Psoas muscle (tissue), 8 donors: ENCODE results near the gene NUP43. TPM values are rescaled to one million over a fixed set of nuclear protein-coding genes. Genes with fewer than 3 reads are reported as not detected.

Source experiments
- ATAC-seq, 4 donors: fragments of 200-7000 bp; cut with Tn5 transposase; one replicate each; pipeline ENCODE4 v1.9.1; 2020; ENCODE audit warnings: moderate library complexity in 3 of 4, mild to moderate bottlenecking in 2 of 4
- DNase-seq, 2 donors: peaks; one replicate each; pipeline ENCODE4 v3.0.0-alpha.2; 2020
- H3K27ac ChIP-seq: fragments of 200-600 bp; one replicate; pipeline ENCODE4 v1.8.0; 2022
- H3K27me3 ChIP-seq, 3 donors: fragments of 200-600 bp in 1 of 3; one replicate each; pipeline versions ENCODE4 v1.6.1 to v1.8.0; 2013 to 2022; ENCODE audit warnings: low read length in 2 of 3, mild to moderate bottlenecking in 2 of 3, moderate library complexity in 1 of 3; ENCODE audit not compliant: insufficient read depth in 3 of 3
- H3K36me3 ChIP-seq, 2 donors: fragments of 200-600 bp in 1 of 2; one replicate each; pipeline versions ENCODE4 v1.6.1 to v1.8.0; 2013 to 2022; ENCODE audit warnings: low read depth in 1 of 2, mild to moderate bottlenecking in 1 of 2, moderate library complexity in 1 of 2; ENCODE audit not compliant: insufficient read depth in 1 of 2
- H3K4me1 ChIP-seq: fragments of 200-600 bp; one replicate; pipeline ENCODE4 v1.8.0; 2022
- H3K4me3 ChIP-seq: fragments of 200-600 bp; one replicate; pipeline ENCODE4 v1.8.0; 2022; ENCODE audit warnings: mild to moderate bottlenecking
- H3K9me3 ChIP-seq: fragments of 200-600 bp; one replicate; pipeline ENCODE4 v1.8.0; 2022
- WGBS, 3 donors: extraction: QIAGEN DNeasy Blood & Tissue Kit; methylation state at CpG; one replicate each; pipeline versions ENCODE4 v1.1.6 to v1.1.7; 2013; 5-methylcytosine and 5-hydroxymethylcytosine counted together
- intact Hi-C, 2 donors: fragments of 100-400 bp; cut with DNase I; formaldehyde crosslinking; loops; one replicate each; pipeline versions ENCODE4 v1.11.0 to v1.14.2; 2022
- polyA plus RNA-seq, 3 donors: library from polyadenylated mRNA; stranded (reverse); fragments of 200-250 nt; gene quantifications; one replicate each; pipeline ENCODE4 v1.2.3, GENCODE V29; 2013
- total RNA-seq, 4 donors: library from RNA; stranded (reverse); fragmentation: NEBNext Ultra II Directional in 2 of 4; extraction: Animal tissue kit (Norgen Biotek cat#: 25700) in 2 of 4; gene quantifications; one replicate each; pipeline versions ENCODE4 v1.2.1 to v1.2.4, GENCODE V29; 2021 to 2023
- TF ChIP-seq, protein P1 (sequence below): fragments of 200-600 bp; IDR thresholded peaks from one replicate; pipeline ENCODE4 v1.8.0; 2022; ENCODE audit warnings: antibody characterized with exemption
- donor health status: healthy with polysubstance abuse.
- donor health status: DM: no; HTN: no; CAD: no; lungs with moderate emphysema.
- donor health status: Bipolar disorder and iron deficiency.
- donor health status: healthy.
- donor health status: DM: yes; HTN: yes; CAD: no.
- donor health status: DM: no; HTN: no; CAD: no.
- donor health status: DM: no; HTN: no; CAD: no.
- donor health status: DM: yes; HTN: yes; CAD: no.

Gene NUP43
- total and polyA plus RNA-seq, 7 donors = 7.3 to 26.8 (median 17.4) TPM

DNA sequence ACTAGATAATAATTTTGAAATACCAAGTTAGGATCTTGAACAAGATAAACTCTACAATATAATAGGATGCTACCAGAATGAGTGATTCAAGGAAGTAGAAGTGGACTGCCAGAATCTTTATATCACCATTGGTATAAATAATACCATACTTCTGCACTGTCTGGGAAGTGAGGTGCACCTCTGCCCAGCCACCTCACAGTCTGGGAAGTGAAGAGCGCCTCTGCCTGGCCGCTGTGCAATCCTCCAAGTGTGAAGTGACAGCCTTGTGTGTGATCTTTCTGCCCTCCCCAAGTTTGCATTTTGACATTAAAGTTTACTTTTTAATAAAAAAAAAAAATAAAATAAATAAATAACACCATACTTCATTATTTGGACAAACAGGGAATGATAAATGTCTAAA is 47.2 kb downstream of the NUP43 start:
- H3K27me3 ChIP-seq = no peaks in the 10 kb centered on the region
- H3K36me3 ChIP-seq = peaks cover 0 to 32% of the 10 kb centered on the region in 2 donors
- intact Hi-C loops = no loop called here
- ATAC-seq = peak in 1 of 4 donors; percentile 38
- no peak overlapping the region for H3K27ac ChIP-seq
- 94 to 100% (median 99%) methylated on average over 2 of the region's 2 CpGs for WGBS, 3 donors
- no peak overlapping the region for H3K4me3 ChIP-seq
- DNase-seq = no peak
- H3K9me3 ChIP-seq = no peaks in the 10 kb centered on the region
- TF ChIP-seq, protein P1, sequence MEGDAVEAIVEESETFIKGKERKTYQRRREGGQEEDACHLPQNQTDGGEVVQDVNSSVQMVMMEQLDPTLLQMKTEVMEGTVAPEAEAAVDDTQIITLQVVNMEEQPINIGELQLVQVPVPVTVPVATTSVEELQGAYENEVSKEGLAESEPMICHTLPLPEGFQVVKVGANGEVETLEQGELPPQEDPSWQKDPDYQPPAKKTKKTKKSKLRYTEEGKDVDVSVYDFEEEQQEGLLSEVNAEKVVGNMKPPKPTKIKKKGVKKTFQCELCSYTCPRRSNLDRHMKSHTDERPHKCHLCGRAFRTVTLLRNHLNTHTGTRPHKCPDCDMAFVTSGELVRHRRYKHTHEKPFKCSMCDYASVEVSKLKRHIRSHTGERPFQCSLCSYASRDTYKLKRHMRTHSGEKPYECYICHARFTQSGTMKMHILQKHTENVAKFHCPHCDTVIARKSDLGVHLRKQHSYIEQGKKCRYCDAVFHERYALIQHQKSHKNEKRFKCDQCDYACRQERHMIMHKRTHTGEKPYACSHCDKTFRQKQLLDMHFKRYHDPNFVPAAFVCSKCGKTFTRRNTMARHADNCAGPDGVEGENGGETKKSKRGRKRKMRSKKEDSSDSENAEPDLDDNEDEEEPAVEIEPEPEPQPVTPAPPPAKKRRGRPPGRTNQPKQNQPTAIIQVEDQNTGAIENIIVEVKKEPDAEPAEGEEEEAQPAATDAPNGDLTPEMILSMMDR = no peak
- peaks cover 22% of the 10 kb centered on the region for H3K4me1 ChIP-seq

DNA sequence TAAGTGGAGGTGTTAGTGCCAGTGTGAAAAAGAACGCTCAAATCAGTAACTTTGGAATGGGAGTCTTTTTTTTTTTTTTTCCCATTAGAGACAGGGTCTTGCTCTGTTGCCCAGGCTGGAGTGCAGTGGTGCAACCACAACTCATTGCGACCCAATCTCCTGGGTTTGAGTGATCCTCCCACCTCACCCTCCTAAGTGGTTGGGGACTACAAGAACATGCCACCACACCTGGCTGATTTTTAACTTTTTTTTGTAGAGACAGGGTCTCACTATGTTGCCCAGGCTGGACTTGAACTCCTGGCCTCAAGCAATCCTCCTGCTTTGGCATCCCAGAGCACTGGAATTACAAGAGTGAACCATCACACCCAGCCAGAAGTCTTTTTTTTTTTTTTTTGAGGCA is 48.2 kb downstream of the NUP43 start:
- no peak overlapping the region for H3K27ac ChIP-seq
- H3K36me3 ChIP-seq = peaks cover 0 to 42% of the 10 kb centered on the region in 2 donors
- WGBS, 3 donors = 96 to 100% (median 98%) methylated on average over 2 of the region's 2 CpGs
- no peaks in the 10 kb centered on the region for H3K9me3 ChIP-seq
- intact Hi-C loops = no loop called here
- H3K4me3 ChIP-seq = no peak overlapping the region
- H3K4me1 ChIP-seq = peaks cover 21% of the 10 kb centered on the region
- DNase-seq = no peak
- no peaks in the 10 kb centered on the region for H3K27me3 ChIP-seq
- ATAC-seq = no peak
- TF ChIP-seq, protein P1 = no peak

DNA sequence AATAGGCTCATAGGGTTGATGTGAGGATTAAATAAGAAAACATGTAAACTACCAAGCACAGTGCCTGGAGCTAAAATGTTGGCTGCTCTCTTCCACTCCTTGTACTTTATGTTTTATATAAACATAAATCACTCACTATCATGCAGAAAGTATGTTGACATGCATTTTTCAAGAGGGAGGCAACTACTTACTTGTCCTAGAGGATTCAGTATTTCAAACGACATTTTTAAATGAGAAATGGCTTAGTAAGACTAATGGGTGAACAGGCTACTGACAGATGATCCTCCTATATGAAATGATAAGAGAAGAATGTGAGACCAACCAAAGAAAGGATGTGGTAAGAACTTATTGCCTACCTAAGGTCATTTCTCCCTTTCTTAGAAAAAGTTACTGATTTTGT is 49.4 kb downstream of the NUP43 start:
- Histone ChIP-seq H3K4me1 (peaks cover 16% of the 10 kb centered on the region), H3K36me3 (peaks cover 0 to 54% of the 10 kb centered on the region in 2 donors), H3K9me3 (no peaks in the 10 kb centered on the region), H3K27me3 (no peaks in the 10 kb centered on the region), H3K4me3 (no peak overlapping the region), H3K27ac (no peak overlapping the region)
- 31 to 73% (median 53%) methylated on average over 1 of the region's 1 CpG for WGBS, 3 donors
- TF ChIP-seq, protein P1 = no peak
- no peak for DNase-seq
- intact Hi-C loops = no loop called here
- ATAC-seq = peak in 2 of 4 donors; percentile 21 to 32

DNA sequence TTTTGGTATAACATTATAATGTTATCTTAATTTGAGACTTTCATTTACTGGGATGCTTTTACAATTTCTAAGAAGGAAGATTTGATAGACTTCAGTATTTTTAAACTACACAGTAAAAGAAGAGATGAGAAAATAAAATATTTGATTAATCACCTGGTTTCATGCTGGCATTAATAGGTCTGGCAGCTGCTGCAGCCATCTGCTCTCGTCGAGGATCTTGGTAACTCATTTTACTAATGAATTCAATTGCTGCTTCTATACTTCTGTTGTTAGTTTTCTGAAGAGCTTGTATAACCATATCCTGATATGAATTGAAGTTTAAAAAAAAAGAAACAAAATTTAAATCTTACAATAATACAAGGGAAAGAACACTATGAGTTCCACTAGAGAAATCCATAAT is 51.4 kb downstream of the NUP43 start:
- H3K4me1 ChIP-seq = no peaks in the 10 kb centered on the region

More for the DNA sequence above, 51.4 kb downstream of the NUP43 start:
- ATAC-seq = no peak
- WGBS, 3 donors = 35 to 69% (median 36%) methylated on average over 2 of the region's 2 CpGs
- no peak for DNase-seq
- no peak overlapping the region for H3K27ac ChIP-seq
- intact Hi-C loops = no loop called here
- no peaks in the 10 kb centered on the region for H3K27me3 ChIP-seq
- no peak overlapping the region for H3K4me3 ChIP-seq
- H3K36me3 ChIP-seq = peaks cover 0 to 57% of the 10 kb centered on the region in 2 donors
- TF ChIP-seq, protein P1 = no peak
- no peaks in the 10 kb centered on the region for H3K9me3 ChIP-seq
